ENCODE data around the gene TACR1.

TACR1 gene

GRCh38 chr2:75097831-75098230 is 101.5 kb downstream of the TACR1 start:
- no peak for ATAC-seq
- Mint-ChIP-seq H3K9me3 (no peaks in the 10 kb centered on the region), H3K4me1 (peaks cover 7% of the 10 kb centered on the region), H3K27ac (no peak overlapping the region), H3K27me3 (no peaks in the 10 kb centered on the region), H3K4me3 (no peak overlapping the region), H3K36me3 (peaks cover 11% of the 10 kb centered on the region)

DNA sequence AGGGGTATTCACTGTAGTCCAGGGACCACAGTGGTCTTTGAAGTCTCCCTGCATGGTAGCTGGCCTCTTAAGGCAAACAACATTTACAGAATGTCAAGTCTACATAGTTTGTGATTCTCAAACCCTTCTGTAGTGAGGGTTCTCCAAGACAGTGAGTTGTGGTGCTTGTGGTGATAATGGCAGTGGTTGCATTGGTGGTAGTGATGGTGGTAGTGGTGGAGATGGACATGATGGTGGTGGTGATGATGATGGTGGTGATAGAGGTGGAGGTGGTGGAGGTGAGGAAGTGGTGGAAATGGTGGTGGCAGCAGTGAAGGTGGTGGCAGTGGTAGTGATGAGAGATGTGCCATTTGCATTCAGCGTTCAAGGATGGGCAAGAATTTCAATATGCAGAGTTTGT is 104.9 kb downstream of the TACR1 start:
- Mint-ChIP-seq H3K27ac (no peak overlapping the region), H3K4me3 (no peak overlapping the region), H3K4me1 (peaks cover 7% of the 10 kb centered on the region), H3K9me3 (no peaks in the 10 kb centered on the region), H3K27me3 (no peaks in the 10 kb centered on the region), H3K36me3 (peaks cover 21% of the 10 kb centered on the region)
- no peak for ATAC-seq

GRCh38 chr2:75090770-75091515 is 108.4 kb downstream of the TACR1 start:
- peaks cover 22% of the 10 kb centered on the region for H3K36me3 Mint-ChIP-seq
- no peaks in the 10 kb centered on the region for H3K9me3 Mint-ChIP-seq
- H3K27ac Mint-ChIP-seq: no peak overlapping the region
- no peaks in the 10 kb centered on the region for H3K27me3 Mint-ChIP-seq
- ATAC-seq: no peak
- no peaks in the 10 kb centered on the region for H3K4me1 Mint-ChIP-seq
- H3K4me3 Mint-ChIP-seq: no peak overlapping the region

DNA sequence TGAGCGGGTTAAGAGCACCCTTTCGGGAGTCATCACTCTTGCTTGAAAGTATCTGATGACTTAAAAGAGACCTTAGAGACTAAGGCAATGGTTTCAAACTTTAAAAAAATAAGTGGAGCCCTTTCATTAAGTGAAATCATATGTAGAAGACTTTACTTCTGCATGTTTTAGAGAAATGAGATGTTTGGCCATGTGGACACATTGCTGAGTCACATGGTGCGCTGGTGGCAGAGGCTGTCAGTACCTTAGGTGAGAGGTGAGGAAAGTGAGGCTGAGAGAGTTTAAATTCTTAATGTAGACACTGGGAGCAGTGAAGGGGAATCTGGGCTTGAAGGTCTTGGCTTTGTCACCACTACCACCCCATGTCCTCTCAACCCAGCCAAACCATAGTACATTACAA is 109.8 kb downstream of the TACR1 start:
- Mint-ChIP-seq H3K27me3 (peaks cover 10% of the 10 kb centered on the region), H3K4me1 (no peaks in the 10 kb centered on the region), H3K9me3 (no peaks in the 10 kb centered on the region), H3K27ac (no peak overlapping the region), H3K4me3 (no peak overlapping the region), H3K36me3 (peaks cover 32% of the 10 kb centered on the region)
- ATAC-seq: no peak

GRCh38 chr2:75088791-75089190 is 110.5 kb downstream of the TACR1 start:
- Mint-ChIP-seq H3K27me3 (peaks cover 10% of the 10 kb centered on the region), H3K27ac (no peak overlapping the region), H3K4me3 (no peak overlapping the region), H3K9me3 (no peaks in the 10 kb centered on the region), H3K4me1 (no peaks in the 10 kb centered on the region), H3K36me3 (peaks cover 32% of the 10 kb centered on the region)
- ATAC-seq: no peak

DNA sequence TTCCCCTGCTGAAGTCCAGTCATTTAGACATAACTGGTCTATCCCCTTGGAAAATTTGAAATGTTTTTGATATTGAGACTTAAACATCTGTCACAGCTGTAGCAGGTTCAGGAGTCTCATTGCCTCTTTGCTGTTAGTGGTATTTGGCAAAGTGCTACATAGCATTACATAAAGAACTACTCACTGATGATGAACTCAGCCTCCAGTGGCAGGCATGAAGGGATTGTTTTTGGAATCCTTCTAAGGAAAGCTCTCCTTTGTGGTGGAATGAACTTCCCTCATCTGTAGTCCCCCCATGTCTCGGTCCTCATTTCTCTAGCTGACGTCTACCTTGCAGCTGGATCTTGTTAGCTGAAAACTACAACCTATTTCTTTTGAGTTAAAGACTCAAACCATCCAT is 111.6 kb downstream of the TACR1 start:
- no peaks in the 10 kb centered on the region for H3K4me1 Mint-ChIP-seq
- H3K27ac Mint-ChIP-seq: no peak overlapping the region
- no peak for ATAC-seq
- peaks cover 10% of the 10 kb centered on the region for H3K27me3 Mint-ChIP-seq
- H3K36me3 Mint-ChIP-seq: peaks cover 32% of the 10 kb centered on the region
- no peaks in the 10 kb centered on the region for H3K9me3 Mint-ChIP-seq
- no peak overlapping the region for H3K4me3 Mint-ChIP-seq

DNA sequence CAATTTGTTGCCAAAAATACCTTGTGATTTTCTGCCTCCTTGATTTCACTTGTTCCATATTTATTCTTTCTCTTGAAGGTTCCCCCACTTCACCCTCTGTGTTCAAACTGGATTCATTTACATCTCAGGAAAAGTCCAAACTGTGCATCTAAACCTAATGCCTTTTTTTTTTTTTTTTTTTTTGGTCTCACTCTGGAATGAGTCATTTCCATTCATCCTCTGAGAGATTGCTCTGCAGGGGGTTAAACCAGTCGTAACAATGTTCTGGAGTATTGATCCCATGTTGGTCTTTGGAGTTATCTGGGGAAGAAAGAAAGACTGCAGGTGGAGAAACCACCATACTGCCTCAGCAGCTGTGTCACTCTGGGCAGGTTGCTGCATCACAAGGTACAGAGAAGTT is 119.7 kb downstream of the TACR1 start:
- Mint-ChIP-seq H3K9me3 (no peaks in the 10 kb centered on the region), H3K27me3 (peaks cover 1% of the 10 kb centered on the region), H3K4me3 (no peak overlapping the region), H3K36me3 (peaks cover 8% of the 10 kb centered on the region), H3K4me1 (no peaks in the 10 kb centered on the region), H3K27ac (no peak overlapping the region)
- no peak for ATAC-seq

DNA sequence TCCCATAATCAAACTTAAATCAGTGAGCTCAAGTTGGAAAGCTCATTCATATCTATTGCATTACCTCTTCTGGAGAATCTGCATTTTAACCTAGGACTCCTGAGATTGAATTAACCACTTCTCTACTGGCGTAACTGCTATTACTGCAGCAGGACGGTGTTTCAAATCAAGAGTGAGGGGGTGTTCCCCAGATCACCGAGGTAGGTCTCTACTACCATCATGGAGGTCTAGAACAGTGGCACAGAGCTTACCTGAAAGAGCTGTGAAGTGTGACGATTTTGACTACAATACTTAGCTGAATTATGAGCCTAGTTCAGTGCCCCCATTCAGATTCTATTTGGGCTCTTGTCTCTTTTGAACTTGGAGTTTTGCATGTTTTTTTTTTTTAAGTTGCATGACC is 121.4 kb downstream of the TACR1 start:
- ATAC-seq: no peak
- no peaks in the 10 kb centered on the region for H3K9me3 Mint-ChIP-seq
- no peaks in the 10 kb centered on the region for H3K27me3 Mint-ChIP-seq
- H3K4me1 Mint-ChIP-seq: no peaks in the 10 kb centered on the region
- H3K27ac Mint-ChIP-seq: no peak overlapping the region
- peaks cover 8% of the 10 kb centered on the region for H3K36me3 Mint-ChIP-seq
- no peak overlapping the region for H3K4me3 Mint-ChIP-seq

- H3K27ac Mint-ChIP-seq: no peak overlapping the region
These were observed 123.2 kb downstream of the TACR1 start for GRCh38 chr2:75076088-75076487.

GRCh38 chr2:75074708-75075107 is 124.6 kb downstream of the TACR1 start:
- no peak overlapping the region for H3K4me3 Mint-ChIP-seq
- no peaks in the 10 kb centered on the region for H3K4me1 Mint-ChIP-seq
- peaks cover 12% of the 10 kb centered on the region for H3K36me3 Mint-ChIP-seq
- no peak overlapping the region for H3K27ac Mint-ChIP-seq
- no peaks in the 10 kb centered on the region for H3K27me3 Mint-ChIP-seq
- no peak for ATAC-seq
- H3K9me3 Mint-ChIP-seq: no peaks in the 10 kb centered on the region

More at GRCh38 chr2:75076088-75076487, 123.2 kb downstream of the TACR1 start:
- no peak overlapping the region for H3K4me3 Mint-ChIP-seq
- no peaks in the 10 kb centered on the region for H3K27me3 Mint-ChIP-seq
- no peaks in the 10 kb centered on the region for H3K4me1 Mint-ChIP-seq
- H3K9me3 Mint-ChIP-seq: no peaks in the 10 kb centered on the region
- no peak for ATAC-seq
- peaks cover 12% of the 10 kb centered on the region for H3K36me3 Mint-ChIP-seq

DNA sequence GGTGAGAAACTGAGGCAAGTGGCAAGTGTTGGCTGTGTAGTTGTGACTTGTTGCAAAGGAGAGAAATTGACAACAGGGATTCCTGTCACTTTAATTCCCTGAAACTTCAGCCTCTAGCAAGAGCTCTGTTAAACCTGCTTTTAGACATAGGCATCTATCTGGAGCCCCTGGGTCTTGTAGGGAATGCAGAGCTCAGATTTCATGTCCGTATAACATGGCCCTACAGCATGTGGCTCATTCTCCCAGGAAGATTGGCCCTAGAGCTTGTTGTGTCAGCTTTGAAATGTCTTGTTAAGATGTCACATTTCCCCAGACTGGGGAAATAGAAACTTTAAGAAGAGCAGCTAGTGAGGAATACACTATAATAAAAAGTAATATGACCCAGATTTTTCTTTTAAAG is 125.1 kb downstream of the TACR1 start:
- Mint-ChIP-seq H3K36me3 (peaks cover 10% of the 10 kb centered on the region), H3K27me3 (no peaks in the 10 kb centered on the region), H3K4me1 (no peaks in the 10 kb centered on the region), H3K9me3 (no peaks in the 10 kb centered on the region), H3K4me3 (no peak overlapping the region), H3K27ac (no peak overlapping the region)
- ATAC-seq: no peak

DNA sequence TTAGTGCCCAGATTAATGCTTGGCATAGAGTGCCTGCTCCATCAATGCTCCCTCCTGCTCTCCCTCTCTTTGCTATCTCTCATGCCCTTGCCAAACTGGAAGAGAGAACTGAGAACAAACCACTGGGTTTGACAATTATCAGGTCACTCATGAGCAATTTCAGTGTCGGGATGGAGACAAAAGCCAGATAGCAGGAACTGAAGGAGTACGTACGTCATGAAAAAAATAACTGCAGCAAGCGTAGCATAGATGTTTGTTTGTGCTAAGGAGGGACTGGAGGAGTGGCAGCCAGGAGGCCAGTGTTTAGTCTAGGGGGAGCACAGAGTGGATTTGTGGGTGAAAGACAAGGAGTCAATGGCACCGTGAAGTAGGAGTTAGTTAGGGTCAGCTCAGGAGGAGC is 127.6 kb downstream of the TACR1 start:
- peaks cover 5% of the 10 kb centered on the region for H3K36me3 Mint-ChIP-seq
- H3K4me3 Mint-ChIP-seq: no peak overlapping the region
- no peak overlapping the region for H3K27ac Mint-ChIP-seq
- no peaks in the 10 kb centered on the region for H3K27me3 Mint-ChIP-seq
- H3K4me1 Mint-ChIP-seq: no peaks in the 10 kb centered on the region
- no peaks in the 10 kb centered on the region for H3K9me3 Mint-ChIP-seq
- no peak for ATAC-seq

- no peaks in the 10 kb centered on the region for H3K9me3 Mint-ChIP-seq
- H3K36me3 Mint-ChIP-seq: peaks cover 5% of the 10 kb centered on the region
- H3K27ac Mint-ChIP-seq: no peak overlapping the region
- H3K27me3 Mint-ChIP-seq: no peaks in the 10 kb centered on the region
- no peak overlapping the region for H3K4me3 Mint-ChIP-seq
- no peaks in the 10 kb centered on the region for H3K4me1 Mint-ChIP-seq
- no peak for ATAC-seq
These were observed 130.8 kb downstream of the TACR1 start for GRCh38 chr2:75068546-75068945.

- H3K36me3 Mint-ChIP-seq: peaks cover 5% of the 10 kb centered on the region
- no peaks in the 10 kb centered on the region for H3K9me3 Mint-ChIP-seq
- no peak overlapping the region for H3K4me3 Mint-ChIP-seq
- H3K27ac Mint-ChIP-seq: no peak overlapping the region
- H3K4me1 Mint-ChIP-seq: no peaks in the 10 kb centered on the region
- no peak for ATAC-seq
- no peaks in the 10 kb centered on the region for H3K27me3 Mint-ChIP-seq
These were observed 131.8 kb downstream of the TACR1 start for GRCh38 chr2:75067506-75067905.

DNA sequence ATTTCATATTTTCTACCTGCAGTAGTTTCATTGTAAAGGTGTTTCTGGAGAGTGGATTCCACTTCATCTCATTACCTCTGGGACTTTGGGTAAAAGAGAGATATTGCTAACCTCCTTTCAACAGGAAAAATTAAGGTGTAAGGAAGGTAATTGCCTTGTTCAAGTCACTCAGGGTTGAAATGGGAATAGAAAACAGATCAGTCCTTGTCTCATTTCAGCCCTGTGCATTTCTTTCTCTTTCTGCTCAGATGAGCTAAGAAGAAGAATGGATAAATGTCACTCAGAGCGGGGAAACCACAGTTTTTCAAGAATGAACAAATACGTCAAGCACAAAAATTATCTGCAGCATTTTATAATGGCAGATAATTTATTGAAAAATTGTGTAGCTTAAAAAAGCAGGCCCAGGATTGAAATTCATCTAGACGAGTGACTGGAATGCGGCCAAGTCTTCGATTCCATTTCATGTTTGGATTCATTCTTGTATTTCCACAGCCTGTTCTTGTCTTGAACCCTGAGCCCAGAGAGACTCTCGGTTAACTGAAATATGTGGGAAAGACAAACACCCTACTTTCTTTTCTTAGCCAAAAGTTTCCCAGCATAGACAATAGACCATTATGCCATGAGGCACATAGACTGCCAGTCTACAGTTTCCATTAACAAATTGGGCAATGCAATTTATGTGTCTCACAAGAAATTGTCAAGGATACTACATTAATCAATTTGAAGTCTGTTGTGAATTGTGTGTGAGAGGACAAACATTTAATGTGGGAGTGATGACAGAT is 133.0 kb downstream of the TACR1 start:
- Mint-ChIP-seq H3K36me3 (no peaks in the 10 kb centered on the region), H3K27ac (no peak overlapping the region), H3K4me3 (no peak overlapping the region), H3K9me3 (no peaks in the 10 kb centered on the region), H3K27me3 (no peaks in the 10 kb centered on the region), H3K4me1 (no peaks in the 10 kb centered on the region)
- ATAC-seq: no peak

GRCh38 chr2:75065402-75066008 is 133.8 kb downstream of the TACR1 start:
- H3K36me3 Mint-ChIP-seq: no peaks in the 10 kb centered on the region
- ATAC-seq: no peak

More at GRCh38 chr2:75065402-75066008, 133.8 kb downstream of the TACR1 start:
- no peaks in the 10 kb centered on the region for H3K27me3 Mint-ChIP-seq
- H3K9me3 Mint-ChIP-seq: no peaks in the 10 kb centered on the region
- H3K4me1 Mint-ChIP-seq: no peaks in the 10 kb centered on the region
- H3K4me3 Mint-ChIP-seq: no peak overlapping the region
- no peak overlapping the region for H3K27ac Mint-ChIP-seq
